ENCODE data around the gene GRM7.

The GRM7 gene

DNA sequence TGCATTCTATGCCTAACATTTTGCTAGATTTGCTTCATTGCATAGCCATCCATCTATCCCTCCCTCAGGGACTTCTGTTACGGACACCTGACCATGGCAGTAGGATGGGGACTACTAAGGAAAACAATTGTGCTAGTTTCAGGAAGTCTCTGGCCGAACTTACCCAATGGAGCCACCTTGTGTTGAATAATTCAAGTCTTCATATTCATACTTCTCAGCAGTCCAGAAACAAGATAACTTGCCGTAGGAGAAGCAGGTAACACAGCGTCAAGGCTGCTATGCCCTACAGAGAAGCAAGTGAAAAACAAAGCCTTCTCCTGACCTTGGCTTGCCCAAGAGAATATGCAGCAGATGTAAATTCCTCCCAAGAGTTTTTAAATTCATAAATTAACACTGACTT is 685.3 kb downstream of the GRM7 start:
- no peaks in the 10 kb centered on the region for H3K9me2 ChIP-seq (replicated peaks; ENCODE audit: insufficient read depth, low read length)
- no peak for TF ChIP-seq EZH2phosphoT487 (IDR thresholded peaks at IDR 0.05; ENCODE audit: low read length)
- TF ChIP-seq, protein P1, sequence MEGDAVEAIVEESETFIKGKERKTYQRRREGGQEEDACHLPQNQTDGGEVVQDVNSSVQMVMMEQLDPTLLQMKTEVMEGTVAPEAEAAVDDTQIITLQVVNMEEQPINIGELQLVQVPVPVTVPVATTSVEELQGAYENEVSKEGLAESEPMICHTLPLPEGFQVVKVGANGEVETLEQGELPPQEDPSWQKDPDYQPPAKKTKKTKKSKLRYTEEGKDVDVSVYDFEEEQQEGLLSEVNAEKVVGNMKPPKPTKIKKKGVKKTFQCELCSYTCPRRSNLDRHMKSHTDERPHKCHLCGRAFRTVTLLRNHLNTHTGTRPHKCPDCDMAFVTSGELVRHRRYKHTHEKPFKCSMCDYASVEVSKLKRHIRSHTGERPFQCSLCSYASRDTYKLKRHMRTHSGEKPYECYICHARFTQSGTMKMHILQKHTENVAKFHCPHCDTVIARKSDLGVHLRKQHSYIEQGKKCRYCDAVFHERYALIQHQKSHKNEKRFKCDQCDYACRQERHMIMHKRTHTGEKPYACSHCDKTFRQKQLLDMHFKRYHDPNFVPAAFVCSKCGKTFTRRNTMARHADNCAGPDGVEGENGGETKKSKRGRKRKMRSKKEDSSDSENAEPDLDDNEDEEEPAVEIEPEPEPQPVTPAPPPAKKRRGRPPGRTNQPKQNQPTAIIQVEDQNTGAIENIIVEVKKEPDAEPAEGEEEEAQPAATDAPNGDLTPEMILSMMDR (IDR thresholded peaks at IDR 0.05; ENCODE audit: low read length): no peak
- TF ChIP-seq EZH2 (optimal IDR thresholded peaks at IDR 0.05; ENCODE audit: low read depth, low read length): no peak
- no peaks in the 10 kb centered on the region for H3F3A ChIP-seq (ENCODE audit: insufficient read depth, low read length)
- no peaks in the 10 kb centered on the region for H3K4me1 ChIP-seq (ENCODE audit: low read length)
- H3K9ac ChIP-seq (ENCODE audit: low read length): no peak overlapping the region
- H3K27ac ChIP-seq (ENCODE audit: low read length): no peak overlapping the region
- no peaks in the 10 kb centered on the region for H3K27me3 ChIP-seq (replicated peaks; ENCODE audit: insufficient read depth, low read length)
- H4K20me1 ChIP-seq (ENCODE audit: insufficient read depth, low read length): no peaks in the 10 kb centered on the region
- no peak overlapping the region for H3K4me3 ChIP-seq (ENCODE audit: low read length)
- H2AFZ ChIP-seq (ENCODE audit: low read length): no peak overlapping the region
- no peak overlapping the region for H3K4me2 ChIP-seq (ENCODE audit: low read depth, low read length)
- H3K36me3 ChIP-seq (replicated peaks; ENCODE audit: insufficient read depth, low read length): no peaks in the 10 kb centered on the region
- no peaks in the 10 kb centered on the region for H3K79me2 ChIP-seq (ENCODE audit: low read length)
- no peaks in the 10 kb centered on the region for H3K9me3 ChIP-seq (replicated peaks; ENCODE audit: insufficient read depth, low read length)
- no peak for DNase-seq

DNA sequence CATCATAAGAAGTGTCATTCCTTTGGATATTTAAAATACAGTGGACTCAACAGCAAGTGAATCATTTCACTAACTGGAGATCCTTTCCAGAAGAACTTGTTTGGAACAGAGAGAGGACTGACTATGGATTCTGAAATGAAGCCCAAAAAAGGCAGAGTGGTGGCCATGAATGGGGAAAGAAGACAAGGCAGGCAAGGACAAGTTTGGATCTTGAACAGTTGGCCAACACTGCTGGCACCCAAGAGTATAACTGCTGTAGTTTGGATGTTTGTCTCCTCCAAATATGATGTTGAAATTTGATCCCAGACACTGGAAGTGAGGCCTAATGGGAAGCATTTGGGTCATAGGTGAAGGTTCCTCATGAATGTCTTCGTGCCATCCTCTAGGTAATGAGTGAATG is 686.9 kb downstream of the GRM7 start:
- TF ChIP-seq, protein P1 (IDR thresholded peaks at IDR 0.05; ENCODE audit: low read length): no peak
- TF ChIP-seq EZH2 (optimal IDR thresholded peaks at IDR 0.05; ENCODE audit: low read depth, low read length) (no peak), EZH2phosphoT487 (IDR thresholded peaks at IDR 0.05; ENCODE audit: low read length) (no peak)
- Histone ChIP-seq H3K27me3 (replicated peaks; ENCODE audit: insufficient read depth, low read length) (no peaks in the 10 kb centered on the region), H3K79me2 (ENCODE audit: low read length) (no peaks in the 10 kb centered on the region)

DNA sequence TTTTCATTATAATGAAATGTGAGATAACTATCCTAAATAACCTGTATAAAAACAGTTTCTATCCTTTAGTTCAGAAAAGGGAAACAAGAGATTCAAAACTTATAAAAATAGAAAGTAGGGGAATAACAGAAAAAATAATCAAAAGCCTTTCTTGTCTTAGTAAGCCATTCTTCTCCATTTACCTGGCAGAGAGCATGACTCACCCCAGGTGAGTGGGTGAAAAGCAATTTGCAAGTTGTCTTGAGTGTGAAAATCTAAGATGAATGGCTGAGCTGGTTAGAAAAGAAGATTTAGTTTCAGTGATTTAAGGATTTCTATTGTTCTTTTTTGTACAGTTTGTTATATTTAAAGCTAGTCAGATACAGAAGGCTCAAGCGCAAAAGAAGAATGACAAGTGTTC is 702.0 kb downstream of the GRM7 start:
- Histone ChIP-seq H3K9me2 (replicated peaks; ENCODE audit: insufficient read depth, low read length) (no peaks in the 10 kb centered on the region), H3K4me2 (ENCODE audit: low read depth, low read length) (no peak overlapping the region), H2AFZ (ENCODE audit: low read length) (no peak overlapping the region), H3K79me2 (ENCODE audit: low read length) (no peaks in the 10 kb centered on the region), H3K4me1 (ENCODE audit: low read length) (no peaks in the 10 kb centered on the region), H3F3A (ENCODE audit: insufficient read depth, low read length) (no peaks in the 10 kb centered on the region), H3K36me3 (replicated peaks; ENCODE audit: insufficient read depth, low read length) (no peaks in the 10 kb centered on the region), H3K27ac (ENCODE audit: low read length) (no peak overlapping the region), H3K27me3 (replicated peaks; ENCODE audit: insufficient read depth, low read length) (no peaks in the 10 kb centered on the region), H3K4me3 (ENCODE audit: low read length) (no peak overlapping the region), H4K20me1 (ENCODE audit: insufficient read depth, low read length) (no peaks in the 10 kb centered on the region), H3K9me3 (replicated peaks; ENCODE audit: insufficient read depth, low read length) (no peaks in the 10 kb centered on the region), H3K9ac (ENCODE audit: low read length) (no peak overlapping the region)
- no peak for TF ChIP-seq EZH2phosphoT487 (IDR thresholded peaks at IDR 0.05; ENCODE audit: low read length)
- TF ChIP-seq, protein P1 (IDR thresholded peaks at IDR 0.05; ENCODE audit: low read length): no peak
- TF ChIP-seq EZH2 (optimal IDR thresholded peaks at IDR 0.05; ENCODE audit: low read depth, low read length): no peak
- DNase-seq: no peak

More for the DNA sequence above, 686.9 kb downstream of the GRM7 start:
- H3F3A ChIP-seq (ENCODE audit: insufficient read depth, low read length): no peaks in the 10 kb centered on the region
- no peak overlapping the region for H3K4me3 ChIP-seq (ENCODE audit: low read length)
- H3K9ac ChIP-seq (ENCODE audit: low read length): no peak overlapping the region
- no peaks in the 10 kb centered on the region for H3K9me2 ChIP-seq (replicated peaks; ENCODE audit: insufficient read depth, low read length)
- no peaks in the 10 kb centered on the region for H3K36me3 ChIP-seq (replicated peaks; ENCODE audit: insufficient read depth, low read length)
- no peaks in the 10 kb centered on the region for H3K9me3 ChIP-seq (replicated peaks; ENCODE audit: insufficient read depth, low read length)
- no peaks in the 10 kb centered on the region for H4K20me1 ChIP-seq (ENCODE audit: insufficient read depth, low read length)
- H3K4me2 ChIP-seq (ENCODE audit: low read depth, low read length): no peak overlapping the region
- no peaks in the 10 kb centered on the region for H3K4me1 ChIP-seq (ENCODE audit: low read length)
- H2AFZ ChIP-seq (ENCODE audit: low read length): no peak overlapping the region
- H3K27ac ChIP-seq (ENCODE audit: low read length): no peak overlapping the region
- no peak for DNase-seq
